Endothelial cell of umbilical vein (primary cell): ENCODE results near the gene KRTAP19-6. TPM values are rescaled to one million over a fixed set of nuclear protein-coding genes. Genes with fewer than 3 reads are reported as not detected.

Experiments
- BruUV-seq: library from RNA; stranded (reverse); fragments of 400-500 nt; replicated peaks from 2 replicates; lab custom pipeline; 2021; lab: Mats Ljungman, UMichigan
- CTCF ChIA-PET: fragments of 300-600, 350-600 bp; sonication (Branson Sonifier 250); formaldehyde crosslinking; loops from one replicate; lab custom pipeline; 2021; ENCODE audit warnings: antibody characterized with exemption, inconsistent platforms; lab: Charles Lee
- POLR2A ChIA-PET: fragments of 300-600, 350-600 bp; sonication (Branson Sonifier 250); formaldehyde crosslinking; loops from one replicate; lab custom pipeline; 2021; ENCODE audit warnings: antibody characterized with exemption, inconsistent platforms; lab: Charles Lee
- DNase-seq: peaks from one replicate; pipeline ENCODE4 v3.0.0-alpha.2; 2011; ENCODE audit warnings: low read depth, low spot score
- FAIRE-seq: peaks from 2 replicates; lab custom pipeline; 2011; peaks lifted over from hg19 to GRCh38; lab: Jason Lieb, UNC
- H2AFZ ChIP-seq: 2 replicates; pipeline ENCODE4 v1.6.0; 2012; ENCODE audit warnings: low read depth, low read length, control low read depth, inconsistent platforms
- H3K27ac ChIP-seq: 2 replicates; pipeline ENCODE4 v1.5.1; 2011; ENCODE audit warnings: low read depth, mild to moderate bottlenecking, control low read depth, low read length, moderate library complexity; ENCODE audit not compliant: insufficient read depth
- H3K27me3 ChIP-seq, 2 experiments: 2 replicates each; pipeline versions ENCODE4 v1.6.0 to v1.6.1; 2011; ENCODE audit warnings: low read length in 2 of 2, mixed read lengths in 1 of 2; ENCODE audit not compliant: control insufficient read depth in 2 of 2, insufficient read depth in 2 of 2
- H3K36me3 ChIP-seq, 2 experiments: 2 replicates in 1 of 2; 3 replicates in 1 of 2; pipeline ENCODE4 v1.5.1; 2011; ENCODE audit warnings: low read length in 2 of 2, mild to moderate bottlenecking in 1 of 2, moderate library complexity in 1 of 2; ENCODE audit not compliant: control insufficient read depth in 2 of 2, insufficient read depth in 2 of 2; ENCODE audit errors: extremely low read depth in 1 of 2
- H3K4me1 ChIP-seq: 3 replicates; pipeline ENCODE4 v1.5.1; 2011; ENCODE audit warnings: mild to moderate bottlenecking, low read length; ENCODE audit not compliant: control insufficient read depth, insufficient read depth; ENCODE audit errors: extremely low read depth
- H3K4me2 ChIP-seq: 2 replicates; pipeline ENCODE4 v1.6.1; 2011; ENCODE audit warnings: low read length, control low read depth, mixed read lengths; ENCODE audit not compliant: insufficient read depth
- H3K4me3 ChIP-seq, 3 experiments: fragments of 200-600 bp in 1 of 3; sonication (generic), shearing (Covaris generic) in 1 of 3; replicated peaks in 1 of 3; 2 replicates each; pipeline ENCODE4 v1.5.1; 2011 to 2016; ENCODE audit warnings: control low read depth in 3 of 3, low read length in 3 of 3, mild to moderate bottlenecking in 2 of 3, inconsistent platforms in 1 of 3, low read depth in 1 of 3, moderate library complexity in 1 of 3; ENCODE audit not compliant: insufficient read depth in 1 of 3
- H3K79me2 ChIP-seq: 2 replicates; pipeline ENCODE4 v1.6.0; 2012; ENCODE audit warnings: low read length, inconsistent platforms; ENCODE audit not compliant: control insufficient read depth, insufficient read depth
- H3K9ac ChIP-seq: replicated peaks from 2 replicates; pipeline ENCODE3; 2011; ENCODE audit warnings: low read length, control low read depth; ENCODE audit not compliant: insufficient read depth; ENCODE audit errors: extremely low read depth
- H3K9me1 ChIP-seq: replicated peaks from 3 replicates; pipeline ENCODE4 v1.6.0; 2011; ENCODE audit warnings: mild to moderate bottlenecking, low read length; ENCODE audit not compliant: control insufficient read depth, insufficient read depth; ENCODE audit errors: extremely low read depth
- H3K9me3 ChIP-seq: replicated peaks from 2 replicates; pipeline ENCODE4 v1.5.1; 2012; ENCODE audit warnings: low read length, inconsistent platforms; ENCODE audit not compliant: control insufficient read depth, insufficient read depth
- H4K20me1 ChIP-seq: replicated peaks from 2 replicates; pipeline ENCODE3; 2011; ENCODE audit warnings: mild to moderate bottlenecking, low read length; ENCODE audit not compliant: control insufficient read depth, insufficient read depth; ENCODE audit errors: extremely low read depth
- CTCF ChIP-seq, 2 donors: IDR thresholded peaks; 1 replicate in 1 of 2; 2 replicates in 1 of 2; pipeline ENCODE4 v1.5.1; 2011; ENCODE audit warnings: low read length in 2 of 2, mild to moderate bottlenecking in 2 of 2, moderate library complexity in 2 of 2, control low read depth in 1 of 2, inconsistent platforms in 1 of 2, low read depth in 1 of 2; ENCODE audit not compliant: insufficient read depth in 1 of 2; ENCODE audit errors: extremely low read depth in 1 of 2
- EZH2 ChIP-seq: IDR thresholded peaks from 2 replicates; pipeline ENCODE4 v1.6.1; 2012; ENCODE audit warnings: borderline replicate concordance, low read depth, mild to moderate bottlenecking, moderate library complexity, low read length, inconsistent platforms; ENCODE audit not compliant: severe bottlenecking
- FOS ChIP-seq: IDR thresholded peaks from 2 replicates; pipeline ENCODE4 v1.6.1; 2011; ENCODE audit warnings: mild to moderate bottlenecking, low read length, moderate library complexity, borderline replicate concordance; ENCODE audit not compliant: insufficient read depth
- GATA2 ChIP-seq: IDR thresholded peaks from 2 replicates; pipeline ENCODE4 v1.7.0; 2011; ENCODE audit warnings: low read depth, mild to moderate bottlenecking, moderate library complexity, mixed read lengths, low read length; ENCODE audit not compliant: insufficient read length, insufficient read depth
- JUN ChIP-seq: IDR thresholded peaks from 2 replicates; pipeline ENCODE4 v1.6.1; 2011; ENCODE audit warnings: borderline replicate concordance, low read depth; ENCODE audit not compliant: insufficient read length, insufficient read depth
- MAX ChIP-seq: IDR thresholded peaks from 2 replicates; pipeline ENCODE4 v1.6.1; 2011; ENCODE audit not compliant: insufficient read depth, insufficient read length
- MYC ChIP-seq: IDR thresholded peaks from one replicate; pipeline ENCODE4 v1.6.1; 2011; ENCODE audit warnings: mild to moderate bottlenecking, low read depth, low read length
- POLR2A ChIP-seq: IDR thresholded peaks from 2 replicates; pipeline ENCODE4 v1.6.1; 2012; ENCODE audit warnings: low read depth, mild to moderate bottlenecking, control low read depth, low read length
- POLR2AphosphoS5 ChIP-seq: IDR thresholded peaks from 2 replicates; pipeline ENCODE4 v1.6.1; 2012; ENCODE audit warnings: low read depth, mild to moderate bottlenecking, control low read depth, low read length, moderate library complexity; ENCODE audit not compliant: insufficient read depth
- dilution Hi-C: fragments of 300-500 bp; cut with MboI; formaldehyde crosslinking; loops from one replicate; pipeline ENCODE4 v1.15.0; 2019; ENCODE audit warnings: low sequenced_read_pairs; ENCODE audit not compliant: extremely low pct_ligation_motif_present
- intact Hi-C: fragments of 100-400 bp; cut with micrococcal nuclease; formaldehyde crosslinking; loops from one replicate; pipeline ENCODE4 v1.10.0; 2022
- polyA plus RNA-seq, 4 experiments: library from polyadenylated mRNA; depleted of rRNA in 3 of 4; stranded (reverse) in 3 of 4; unstranded in 1 of 4; fragments of >200 nt; gene quantifications; 2 replicates each; pipeline versions ENCODE4 v1.2.1 to v1.2.3, GENCODE V29; 2011 to 2012; ENCODE audit warnings: missing spikeins in 1 of 4
- total RNA-seq: library from RNA; stranded (reverse); gene quantifications from 2 replicates; pipeline ENCODE4 v1.2.3, GENCODE V29; 2021

The KRTAP19-6 gene
- total and polyA plus RNA-seq, 2 donors (not counting 3 experiments of a cell fraction or from before 2014, with no cell fraction given), result not detected

- ChIA-PET POLR2A (no interaction called here), CTCF (no interaction called here)
- FAIRE-seq (no peak), DNase-seq (no peak)
- no peak overlapping the region for H3K4me3 ChIP-seq
- no peak overlapping the region for H2AFZ ChIP-seq
- H3K27me3 ChIP-seq, result no peaks in the 10 kb centered on the region
- no peak overlapping the region for H3K9ac ChIP-seq
- H3K4me1 ChIP-seq, result no peaks in the 10 kb centered on the region
- H3K9me3 ChIP-seq, result peaks cover 4% of the 10 kb centered on the region
- no TSS peak for BruUV-seq
- no peak overlapping the region for H3K4me2 ChIP-seq
- no peak overlapping the region for H3K27ac ChIP-seq
- dilution Hi-C loops (no loop called here), intact Hi-C loops (no loop called here)
- no peaks in the 10 kb centered on the region for H3K36me3 ChIP-seq
- H4K20me1 ChIP-seq, result no peaks in the 10 kb centered on the region
- H3K9me1 ChIP-seq, result no peaks in the 10 kb centered on the region
- TF ChIP-seq FOS (no peak), POLR2A (no peak), MAX (no peak), CTCF (IDR thresholded peaks at IDR 0.05; ENCODE audit: extremely low read depth in 1 of 2, insufficient read depth in 1 of 2, low read depth in 1 of 2, low read length in 2 of 2) (no peak), EZH2 (no peak)
- no peaks in the 10 kb centered on the region for H3K79me2 ChIP-seq
Measured at GRCh38 chr21:30563630-30564029, 22.0 kb upstream of the KRTAP19-6 start.

GRCh38 chr21:30563072-30563471 is 21.4 kb upstream of the KRTAP19-6 start:
- ChIA-PET POLR2A (no interaction called here), CTCF (no interaction called here)
- Histone ChIP-seq H3K27ac (no peak overlapping the region), H2AFZ (no peak overlapping the region), H4K20me1 (no peaks in the 10 kb centered on the region), H3K9me3 (peaks cover 4% of the 10 kb centered on the region), H3K79me2 (no peaks in the 10 kb centered on the region), H3K9ac (no peak overlapping the region), H3K27me3 (no peaks in the 10 kb centered on the region), H3K4me3 (no peak overlapping the region), H3K9me1 (no peaks in the 10 kb centered on the region), H3K4me2 (no peak overlapping the region), H3K36me3 (no peaks in the 10 kb centered on the region), H3K4me1 (no peaks in the 10 kb centered on the region)
- no peak for TF ChIP-seq GATA2
- no peak for TF ChIP-seq CTCF (IDR thresholded peaks at IDR 0.05; ENCODE audit: extremely low read depth in 1 of 2, insufficient read depth in 1 of 2, low read depth in 1 of 2, low read length in 2 of 2)
- TF ChIP-seq MYC, result no peak
- TF ChIP-seq MAX, result no peak
- TF ChIP-seq POLR2AphosphoS5, result no peak
- no peak for TF ChIP-seq FOS
- no peak for TF ChIP-seq EZH2
- no peak for TF ChIP-seq POLR2A
- no peak for TF ChIP-seq JUN
- DNase-seq (no peak), FAIRE-seq (no peak)
- no TSS peak for BruUV-seq
- dilution Hi-C loops, result no loop called here
- intact Hi-C loops, result no loop called here
